Stimulated activated CD4-positive, alpha-beta T cell treated with anti-CD3 and anti-CD28 coated beads, TNF-alpha, amount 100 ng/mL, for 4 hours (primary cell): ENCODE results near the gene XAF1.
"Not testable (repeated sequence)": the region's sequence is repeated elsewhere in the genome, so short reads cannot be mapped to it uniquely, and the experiment has no call there.

Source experiments
- DNase-seq, 3 experiments: peaks; one replicate each; pipeline ENCODE4 v3.0.0-alpha.2; 2020; ENCODE audit warnings: low read depth in 3 of 3

XAF1 gene

DNA sequence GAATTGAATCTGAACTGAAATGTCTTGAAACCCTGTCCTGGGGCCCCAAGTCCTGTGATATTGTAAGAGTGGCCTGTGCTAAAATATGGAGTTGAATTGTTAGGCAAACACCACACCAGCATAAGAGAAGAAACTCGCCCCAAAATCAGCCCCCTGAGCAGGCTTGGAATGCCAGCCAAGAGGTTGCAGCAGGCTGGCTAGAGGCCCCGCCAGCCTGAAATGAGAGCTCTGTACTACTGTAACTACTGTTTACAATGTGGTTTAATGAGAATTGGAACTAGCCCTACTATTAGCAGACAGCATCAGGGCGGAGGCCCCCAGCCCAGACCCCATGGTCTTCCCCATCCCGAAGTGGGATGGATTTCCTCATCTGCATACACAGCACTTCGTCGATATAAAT, 43.9 kb downstream of the XAF1 start:
- no peak for DNase-seq

DNA sequence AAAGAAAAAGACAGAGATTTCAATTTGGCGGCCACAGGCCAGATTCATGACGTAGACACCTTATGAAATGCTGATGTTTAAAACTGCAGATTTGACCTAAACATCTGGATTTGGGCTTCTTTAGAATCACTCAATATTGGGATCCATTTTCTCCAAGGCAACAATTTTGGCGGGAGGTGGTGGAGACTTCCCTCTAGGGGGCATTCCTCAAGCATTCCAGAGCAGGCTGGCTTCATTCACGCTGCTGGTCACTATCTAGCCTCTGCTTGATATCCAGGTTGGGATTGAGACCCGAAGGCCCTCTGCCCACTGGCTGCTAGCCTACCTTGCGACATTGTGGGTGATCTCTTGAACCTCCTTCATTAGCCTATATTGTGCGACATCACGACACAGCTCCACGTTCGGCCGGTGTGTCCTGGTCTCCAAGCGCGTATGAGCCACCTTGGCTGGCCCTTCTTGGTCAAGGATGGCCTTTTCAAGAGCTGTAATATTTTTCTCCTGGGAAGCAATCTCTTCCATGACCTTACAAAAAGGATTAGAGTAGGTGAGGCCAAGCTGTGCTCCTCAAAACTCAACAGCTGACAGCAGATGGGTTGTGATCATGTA, 44.7 kb downstream of the XAF1 start:
- peak in 1 of 3 experiments; percentile 4 for DNase-seq

DNA sequence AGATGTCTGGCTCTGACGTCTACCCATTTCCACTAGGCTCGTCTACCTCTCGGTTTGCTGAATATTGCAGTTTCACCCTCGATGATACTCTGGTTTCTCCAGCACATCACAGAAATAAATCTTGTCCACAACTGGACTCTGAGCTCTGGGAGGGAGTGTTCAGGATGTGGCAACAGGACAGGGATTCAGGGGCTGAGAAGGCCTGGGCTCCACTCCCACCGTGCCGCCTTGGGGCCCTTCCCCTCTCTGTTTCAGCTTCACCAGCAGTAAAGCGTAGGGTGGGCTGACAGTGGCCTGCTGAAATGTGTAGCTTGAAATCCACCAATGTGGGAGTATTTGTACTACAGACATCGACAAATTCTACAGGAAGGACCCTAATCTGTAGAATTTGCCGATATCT, 55.7 kb downstream of the XAF1 start:
- DNase-seq: no peak

DNA sequence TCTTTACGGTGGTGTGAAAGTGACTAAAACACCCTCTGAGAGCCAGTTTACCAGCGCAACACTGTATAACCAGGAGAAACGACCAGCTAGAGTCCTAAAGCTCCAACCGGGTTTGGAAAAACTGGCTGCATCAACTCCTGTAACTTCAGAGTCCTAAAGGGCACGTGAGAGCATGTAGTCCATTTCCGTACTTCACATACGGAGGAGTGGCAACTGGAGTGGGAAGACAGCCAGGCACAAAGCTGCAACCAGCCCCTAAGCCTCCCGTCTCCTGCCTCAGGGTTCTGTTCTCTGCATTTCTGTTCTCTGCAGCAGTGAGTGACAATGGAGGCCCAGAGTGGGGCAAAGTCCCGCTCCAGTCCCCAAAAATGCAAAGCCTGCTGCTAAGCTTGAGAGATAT, 56.4 kb downstream of the XAF1 start:
- no peak for DNase-seq

DNA sequence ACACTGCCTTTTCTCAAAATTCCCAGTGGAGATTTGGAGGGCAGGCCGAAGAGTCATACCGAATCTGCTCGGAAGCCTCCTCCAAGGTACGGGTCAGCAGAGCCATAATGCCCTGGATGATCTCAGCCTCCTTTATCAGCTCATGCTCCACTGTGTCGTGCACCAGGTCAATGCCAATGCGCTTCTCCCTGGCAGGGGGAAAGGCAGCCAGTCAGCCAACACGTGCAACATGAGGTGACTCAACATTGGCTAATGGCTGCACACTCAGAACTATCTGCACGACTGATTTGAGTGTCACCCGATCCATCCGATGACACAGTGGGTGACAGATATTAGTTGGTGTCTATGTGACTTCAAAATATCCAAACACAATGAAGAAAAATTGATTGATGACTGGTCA, 59.9 kb downstream of the XAF1 start:
- no peak for DNase-seq

DNA sequence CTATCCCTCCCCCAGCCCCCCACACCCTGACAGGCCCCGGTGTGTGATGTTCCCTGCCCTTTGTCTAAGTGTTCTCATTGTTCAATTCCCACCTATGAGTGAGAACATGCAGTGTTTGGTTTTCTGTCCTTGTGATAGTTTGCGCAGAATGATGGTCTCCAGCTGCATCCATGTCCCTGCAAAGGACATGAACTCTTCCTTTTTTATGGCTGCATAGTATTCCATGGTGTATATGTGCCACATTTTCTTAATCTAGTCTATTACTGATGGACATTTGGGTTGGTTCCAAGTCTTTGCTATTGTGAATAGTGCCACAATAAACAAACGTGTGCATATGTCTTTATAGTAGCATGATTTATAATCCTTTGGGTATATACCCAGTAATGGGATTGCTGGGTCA, 60.5 kb downstream of the XAF1 start:
- not testable (repeated sequence) for DNase-seq

DNA sequence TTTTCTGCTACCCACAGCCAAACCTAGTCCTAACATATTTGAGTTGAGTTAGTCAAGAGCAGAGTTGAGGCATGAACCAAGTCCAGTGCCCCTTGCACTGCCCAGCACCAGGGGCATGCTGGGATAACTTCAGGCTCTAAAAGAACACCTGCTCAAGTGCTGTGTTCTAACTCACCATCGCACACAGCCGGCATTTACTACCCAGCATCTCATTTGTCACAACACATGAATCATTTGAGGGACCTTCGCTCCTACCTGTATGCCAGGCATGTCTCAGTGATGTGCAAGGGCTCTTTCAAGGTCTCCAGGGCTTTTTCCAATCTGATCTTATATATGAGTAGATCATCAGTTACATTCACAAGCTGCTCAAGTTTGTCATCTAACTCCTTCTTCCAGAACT, 63.1 kb downstream of the XAF1 start:
- DNase-seq: no peak

DNA sequence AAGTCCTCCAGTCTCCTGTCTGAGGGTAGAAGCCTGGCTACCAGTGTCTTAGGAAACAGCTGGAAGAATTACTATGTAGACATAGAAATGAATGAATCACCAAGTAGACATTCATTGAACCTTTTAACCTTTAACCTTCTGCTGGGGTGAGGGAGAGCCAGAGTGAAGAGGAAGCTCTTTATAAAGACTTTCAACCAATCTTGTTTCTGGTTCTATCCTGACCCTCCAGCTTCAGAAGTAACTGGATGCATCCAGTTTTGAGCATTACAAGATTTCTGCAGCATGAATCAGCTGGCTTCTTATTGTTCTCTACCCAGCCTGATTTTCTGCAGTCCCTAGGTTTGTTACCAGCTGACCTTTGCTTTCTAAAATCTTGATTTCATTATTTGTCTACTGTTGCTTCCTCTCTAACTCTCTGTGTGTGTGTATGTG, 67.2 kb downstream of the XAF1 start:
- no peak for DNase-seq
